ENCODE results near the gene PPP1R17. TPM values are rescaled to one million over a fixed set of nuclear protein-coding genes. Genes with fewer than 3 reads are reported as not detected.

Gene PPP1R17
- polyA plus RNA-seq, 6 donors from 2014 or later: not detected

Other genes with a start within 250 kb of the PPP1R17 start
- gene ITPRID1, start 173.1 kb upstream of the PPP1R17 start, polyA plus RNA-seq (ENCODE audit: low read depth in 6 of 6): not detected